Ovary (tissue), 3 donors: Measurements from ENCODE around the gene INSIG1.

ENCODE experiments used
- EP300 ChIP-seq: sonication (generic); formaldehyde crosslinking; IDR thresholded peaks from one replicate; pipeline ENCODE4 v1.6.1; 2017; ENCODE audit warnings: antibody characterized with exemption
- POLR2A ChIP-seq: fragments of 450-650 bp; IDR thresholded peaks from one replicate; pipeline ENCODE4 v1.6.1; 2017; ENCODE audit warnings: antibody characterized with exemption, mild to moderate bottlenecking, moderate library complexity
- TF ChIP-seq, protein P1 (sequence below), 3 donors: fragments of 450-650 bp in 2 of 3; fragments of 200-600 bp in 1 of 3; IDR thresholded peaks; one replicate each; pipeline versions ENCODE4 v1.5.1 to v1.8.0; 2016 to 2022; ENCODE audit warnings: antibody characterized with exemption in 3 of 3, mild to moderate bottlenecking in 1 of 3
- donor health status: DM: no; HTN: no; CAD: no.

DNA sequence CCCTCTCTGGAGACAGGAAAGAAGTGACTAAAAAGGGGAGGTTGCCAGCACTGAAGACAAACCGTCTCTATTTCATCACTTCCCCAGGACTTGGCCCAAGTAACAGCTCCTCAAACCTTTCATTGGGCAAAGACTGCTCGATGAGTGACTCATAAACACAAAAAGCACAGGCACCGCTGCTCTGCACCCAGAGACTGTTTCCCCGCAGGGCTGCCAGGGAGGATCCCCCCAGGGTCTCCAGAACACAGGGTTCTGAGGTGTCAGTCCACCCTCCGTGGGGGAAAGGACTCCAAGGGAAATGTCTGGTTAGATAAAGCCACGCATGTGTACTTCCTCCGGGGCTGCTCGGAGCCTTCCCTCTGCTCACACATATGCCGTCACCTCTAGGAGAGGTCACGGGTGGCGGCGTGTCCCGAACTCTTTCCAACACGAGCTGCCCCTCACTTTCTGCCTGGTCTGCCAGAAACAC lies 59.9 kb downstream of the INSIG1 start:
- TF ChIP-seq EP300 (no peak), POLR2A (no peak)
- TF ChIP-seq, protein P1, sequence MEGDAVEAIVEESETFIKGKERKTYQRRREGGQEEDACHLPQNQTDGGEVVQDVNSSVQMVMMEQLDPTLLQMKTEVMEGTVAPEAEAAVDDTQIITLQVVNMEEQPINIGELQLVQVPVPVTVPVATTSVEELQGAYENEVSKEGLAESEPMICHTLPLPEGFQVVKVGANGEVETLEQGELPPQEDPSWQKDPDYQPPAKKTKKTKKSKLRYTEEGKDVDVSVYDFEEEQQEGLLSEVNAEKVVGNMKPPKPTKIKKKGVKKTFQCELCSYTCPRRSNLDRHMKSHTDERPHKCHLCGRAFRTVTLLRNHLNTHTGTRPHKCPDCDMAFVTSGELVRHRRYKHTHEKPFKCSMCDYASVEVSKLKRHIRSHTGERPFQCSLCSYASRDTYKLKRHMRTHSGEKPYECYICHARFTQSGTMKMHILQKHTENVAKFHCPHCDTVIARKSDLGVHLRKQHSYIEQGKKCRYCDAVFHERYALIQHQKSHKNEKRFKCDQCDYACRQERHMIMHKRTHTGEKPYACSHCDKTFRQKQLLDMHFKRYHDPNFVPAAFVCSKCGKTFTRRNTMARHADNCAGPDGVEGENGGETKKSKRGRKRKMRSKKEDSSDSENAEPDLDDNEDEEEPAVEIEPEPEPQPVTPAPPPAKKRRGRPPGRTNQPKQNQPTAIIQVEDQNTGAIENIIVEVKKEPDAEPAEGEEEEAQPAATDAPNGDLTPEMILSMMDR (IDR thresholded peaks at IDR 0.05) = no peak
